Glomerular visceral epithelial cell (primary cell): ENCODE data around the gene FOXO4.

ENCODE experiments used
- DNase-seq: peaks from one replicate; pipeline ENCODE4 v3.0.0-alpha.2; 2016; ENCODE audit errors: extremely low spot score

The FOXO4 gene

GRCh38 chrX:71098951-71099506, 3.4 kb downstream of the FOXO4 start:
- DNase-seq = no peak

DNA sequence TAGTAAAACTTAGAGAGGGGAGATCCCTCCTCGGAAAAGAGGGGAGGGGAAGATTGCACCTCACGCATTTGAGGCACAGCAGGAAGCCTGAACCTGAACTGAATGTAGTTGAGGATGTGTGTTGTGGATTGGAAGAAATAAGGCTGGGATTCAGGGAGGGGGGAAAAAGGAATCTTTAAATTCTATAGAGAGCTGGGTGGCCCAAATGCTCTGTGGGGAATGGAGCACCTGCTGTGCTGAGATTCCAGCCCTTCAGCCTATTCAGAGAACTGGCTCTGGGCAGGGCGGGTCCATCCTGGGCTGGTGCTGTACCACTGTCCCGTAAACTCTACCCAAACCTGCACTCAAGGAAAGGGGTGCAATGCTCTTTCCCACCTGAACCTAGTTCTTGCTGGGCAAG, 4.1 kb downstream of the FOXO4 start:
- no peak for DNase-seq

DNA sequence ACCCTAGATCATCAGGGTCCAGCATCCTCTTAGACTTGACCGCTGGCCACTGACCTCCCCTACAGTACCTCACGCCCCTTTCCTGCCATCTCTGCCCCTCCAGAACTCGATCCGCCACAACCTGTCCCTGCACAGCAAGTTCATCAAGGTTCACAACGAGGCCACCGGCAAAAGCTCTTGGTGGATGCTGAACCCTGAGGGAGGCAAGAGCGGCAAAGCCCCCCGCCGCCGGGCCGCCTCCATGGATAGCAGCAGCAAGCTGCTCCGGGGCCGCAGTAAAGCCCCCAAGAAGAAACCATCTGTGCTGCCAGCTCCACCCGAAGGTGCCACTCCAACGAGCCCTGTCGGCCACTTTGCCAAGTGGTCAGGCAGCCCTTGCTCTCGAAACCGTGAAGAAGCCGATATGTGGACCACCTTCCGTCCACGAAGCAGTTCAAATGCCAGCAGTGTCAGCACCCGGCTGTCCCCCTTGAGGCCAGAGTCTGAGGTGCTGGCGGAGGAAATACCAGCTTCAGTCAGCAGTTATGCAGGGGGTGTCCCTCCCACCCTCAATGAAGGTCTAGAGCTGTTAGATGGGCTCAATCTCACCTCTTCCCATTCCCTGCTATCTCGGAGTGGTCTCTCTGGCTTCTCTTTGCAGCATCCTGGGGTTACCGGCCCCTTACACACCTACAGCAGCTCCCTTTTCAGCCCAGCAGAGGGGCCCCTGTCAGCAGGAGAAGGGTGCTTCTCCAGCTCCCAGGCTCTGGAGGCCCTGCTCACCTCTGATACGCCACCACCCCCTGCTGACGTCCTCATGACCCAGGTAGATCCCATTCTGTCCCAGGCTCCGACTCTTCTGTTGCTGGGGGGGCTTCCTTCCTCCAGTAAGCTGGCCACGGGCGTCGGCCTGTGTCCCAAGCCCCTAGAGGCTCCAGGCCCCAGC, 5.2 kb downstream of the FOXO4 start:
- no peak for DNase-seq

- DNase-seq = no peak
Observed at GRCh38 chrX:71102292-71102691, 6.6 kb downstream of the FOXO4 start.

DNA sequence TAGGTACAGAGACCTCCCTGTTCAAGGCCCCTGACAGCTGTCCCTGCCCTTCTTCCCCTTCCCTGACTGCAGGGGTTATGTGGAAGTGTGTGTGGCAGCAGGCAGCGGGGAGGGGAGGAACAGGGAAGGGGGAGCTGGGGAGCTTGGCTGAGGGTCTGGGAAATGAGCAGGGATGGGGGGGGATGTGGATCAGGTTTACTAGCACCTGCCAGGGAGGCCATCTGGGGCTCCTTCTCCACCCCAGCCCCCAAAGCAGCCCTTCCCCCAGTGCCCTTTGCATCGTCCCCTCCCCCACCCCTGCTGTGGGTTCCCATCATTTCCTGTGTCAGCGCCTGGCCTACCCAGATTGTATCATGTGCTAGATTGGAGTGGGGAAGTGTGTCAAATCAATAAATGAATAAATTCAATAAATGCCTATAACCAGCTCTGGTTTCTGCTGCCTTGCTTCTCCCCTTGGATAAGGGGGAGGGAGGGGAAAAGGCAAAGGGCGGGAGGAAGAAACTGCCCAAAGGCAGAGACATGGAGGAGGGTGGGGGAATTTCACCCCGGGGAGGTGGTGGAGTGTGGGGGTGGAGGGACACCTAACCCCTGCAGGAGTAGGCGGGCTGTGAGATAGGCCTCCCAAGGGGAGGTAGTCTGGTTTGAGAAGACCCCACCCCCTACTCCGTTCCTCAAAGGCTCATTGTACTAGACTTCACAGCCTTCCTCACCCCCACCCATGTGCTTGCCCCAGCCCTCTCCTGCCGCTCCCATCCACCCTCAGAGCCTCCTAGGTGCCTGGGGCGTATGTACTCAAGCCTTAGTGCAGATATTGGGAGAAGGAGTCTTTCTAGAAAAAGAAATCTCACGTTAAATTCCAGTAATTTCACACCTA, 7.7 kb downstream of the FOXO4 start:
- no peak for DNase-seq

GRCh38 chrX:71105628-71106027, 10.0 kb downstream of the FOXO4 start:
- no peak for DNase-seq

DNA sequence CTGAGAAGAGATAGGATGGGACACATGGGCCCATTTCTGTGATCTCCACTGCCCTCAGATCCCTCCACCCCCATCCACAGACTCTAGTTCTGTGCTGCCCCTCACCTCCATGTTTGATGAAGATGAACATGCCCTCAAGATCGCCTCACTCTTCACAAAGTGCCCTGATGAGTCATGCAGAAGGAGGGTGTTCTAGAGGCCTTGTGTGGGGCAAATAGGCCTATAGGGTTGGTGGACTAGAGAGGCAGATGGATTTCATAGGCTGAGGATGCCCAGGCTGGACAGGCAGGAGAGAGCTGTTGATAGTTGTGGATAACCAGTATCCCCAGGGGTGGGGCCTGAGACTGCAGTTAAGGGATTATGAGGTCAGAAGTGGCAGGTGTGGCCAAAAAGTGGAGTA, 10.8 kb downstream of the FOXO4 start, which contains the start of gene CXorf65:
TSS of gene CXorf65 (minus strand) at position 314 of the 400 bp plus-strand sequence. CDS start at position 130, 184 bp downstream.
- DNase-seq = no peak

GRCh38 chrX:71107245-71107644, 11.6 kb downstream of the FOXO4 start:
- DNase-seq = no peak

DNA sequence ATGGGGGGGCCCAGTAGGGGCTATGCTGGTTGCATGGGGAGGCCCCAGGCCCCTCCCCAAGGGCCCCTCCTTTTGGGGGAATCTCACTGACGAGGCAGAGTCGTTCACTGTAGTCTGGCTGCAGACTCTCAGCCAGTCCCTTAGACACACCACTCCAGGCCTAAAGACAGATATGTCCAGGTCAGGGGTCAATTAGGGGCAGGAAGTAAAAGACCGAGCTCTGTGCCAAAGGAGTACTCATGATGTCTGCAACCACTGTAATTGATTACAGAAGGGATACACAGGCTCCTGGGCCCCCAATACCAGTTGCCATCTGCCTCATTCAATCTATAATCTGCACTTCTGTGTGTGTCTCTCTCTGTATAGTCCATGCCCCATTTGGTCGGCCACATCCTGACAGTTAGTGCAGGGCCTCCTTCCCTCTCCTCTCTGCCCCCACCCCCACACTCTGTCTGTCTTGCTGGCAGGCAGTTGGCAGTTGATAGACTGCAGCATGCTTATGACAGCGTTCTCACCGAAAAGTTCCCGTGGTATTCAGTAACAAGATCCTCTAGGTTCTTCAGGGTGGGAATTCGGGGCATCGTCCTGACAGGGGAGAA, 12.2 kb downstream of the FOXO4 start:
- no peak for DNase-seq

GRCh38 chrX:71109051-71109450, 13.4 kb downstream of the FOXO4 start:
- DNase-seq = no peak

DNA sequence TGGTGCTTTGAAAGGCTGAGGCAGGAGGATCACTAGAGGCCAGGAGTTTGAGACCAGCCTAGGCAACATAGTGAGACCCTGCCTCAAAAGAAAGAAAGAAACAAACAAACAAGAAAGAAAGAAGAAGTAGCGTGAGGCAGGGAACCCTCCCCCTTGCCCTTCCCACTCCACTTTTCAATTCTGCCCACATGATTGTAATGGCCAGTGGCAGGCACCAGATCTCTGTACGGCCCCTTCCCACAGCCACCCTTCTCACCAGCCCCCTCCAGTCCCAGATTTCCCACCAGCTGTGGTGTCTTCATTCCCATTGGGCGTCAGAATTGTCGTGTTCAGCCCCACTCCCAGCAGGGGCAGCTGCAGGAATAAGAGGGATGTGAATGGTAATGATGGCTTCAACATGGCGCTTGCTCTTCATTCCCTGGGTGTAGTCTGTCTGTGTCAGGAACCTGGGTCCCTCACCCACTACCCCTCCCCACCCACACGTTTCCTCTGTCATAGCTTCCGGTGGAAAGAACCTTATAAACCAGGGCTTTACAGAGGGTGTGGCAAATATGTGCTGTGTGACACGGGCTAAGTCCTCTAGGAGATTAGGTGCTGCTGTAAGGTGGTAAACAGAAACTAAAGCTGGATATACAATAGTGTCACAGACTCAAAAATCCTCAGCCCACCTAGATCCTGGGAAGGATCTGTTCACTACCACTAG, 15.6 kb downstream of the FOXO4 start, which contains the start of gene IL2RG:
TSS of gene IL2RG (minus strand) at position 437 of the 703 bp plus-strand sequence. CDS start at position 399, 38 bp downstream.
- DNase-seq = no peak

DNA sequence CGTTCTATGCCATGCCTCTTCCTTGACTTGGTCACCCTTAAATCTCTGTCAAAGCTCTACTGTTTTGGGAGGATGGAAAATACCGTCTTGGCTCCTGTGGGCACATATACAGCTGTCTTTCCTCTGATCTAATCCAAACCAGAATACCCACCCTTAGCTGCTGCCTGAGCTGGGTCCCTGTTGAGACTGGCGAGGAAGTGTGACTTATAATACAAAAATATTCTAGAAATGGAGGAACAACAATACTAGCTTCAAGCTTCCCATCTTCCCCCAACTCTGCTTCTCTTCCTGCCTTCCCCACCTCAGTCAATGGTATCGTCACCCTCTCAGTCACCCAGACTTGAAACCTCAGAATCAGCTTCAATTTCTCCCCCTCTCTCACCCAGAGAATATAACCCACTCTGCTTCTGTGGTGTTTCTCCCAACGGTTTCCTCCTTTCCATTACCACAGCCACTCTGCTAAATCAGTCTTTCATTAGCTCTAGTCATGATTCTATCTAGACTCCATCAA, 16.3 kb downstream of the FOXO4 start:
- DNase-seq = no peak

GRCh38 chrX:71117358-71117757, 21.7 kb downstream of the FOXO4 start:
- DNase-seq = no peak

- DNase-seq = peak; percentile 75
Observed at GRCh38 chrX:71118032-71118984, 22.7 kb downstream of the FOXO4 start, which contains the start of gene MED12. Gene MED12 (plus strand): TSS chrX:71118596. CDS start chrX:71118755, 159 bp downstream.

- DNase-seq = no peak
Observed at GRCh38 chrX:71118985-71119535, 23.4 kb downstream of the FOXO4 start.

DNA sequence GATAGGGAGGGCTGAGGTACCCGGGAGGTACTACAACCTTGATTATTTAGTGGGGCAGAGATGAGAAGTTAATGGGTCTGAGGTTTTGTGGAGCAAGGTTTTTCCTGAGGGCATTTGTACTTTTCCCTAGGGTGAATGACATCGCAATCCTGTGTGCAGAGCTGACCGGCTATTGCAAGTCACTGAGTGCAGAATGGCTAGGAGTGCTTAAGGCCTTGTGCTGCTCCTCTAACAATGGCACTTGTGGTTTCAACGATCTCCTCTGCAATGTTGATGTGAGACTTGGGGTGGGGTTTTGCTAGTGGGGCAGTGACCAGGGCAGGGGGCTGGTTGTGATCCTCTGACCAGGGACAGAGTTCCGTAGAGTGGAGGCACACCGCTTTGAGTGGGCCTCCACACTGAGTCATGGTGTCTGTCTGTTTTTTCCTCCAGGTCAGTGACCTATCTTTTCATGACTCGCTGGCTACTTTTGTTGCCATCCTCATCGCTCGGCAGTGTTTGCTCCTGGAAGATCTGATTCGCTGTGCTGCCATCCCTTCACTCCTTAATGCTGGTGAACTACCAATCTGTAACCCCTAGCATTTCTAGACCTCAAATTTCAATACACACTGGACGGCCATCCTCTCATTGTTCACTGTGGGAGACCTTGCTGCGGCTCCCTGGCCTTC, 32.6 kb downstream of the FOXO4 start:
- peak; percentile 42 for DNase-seq

DNA sequence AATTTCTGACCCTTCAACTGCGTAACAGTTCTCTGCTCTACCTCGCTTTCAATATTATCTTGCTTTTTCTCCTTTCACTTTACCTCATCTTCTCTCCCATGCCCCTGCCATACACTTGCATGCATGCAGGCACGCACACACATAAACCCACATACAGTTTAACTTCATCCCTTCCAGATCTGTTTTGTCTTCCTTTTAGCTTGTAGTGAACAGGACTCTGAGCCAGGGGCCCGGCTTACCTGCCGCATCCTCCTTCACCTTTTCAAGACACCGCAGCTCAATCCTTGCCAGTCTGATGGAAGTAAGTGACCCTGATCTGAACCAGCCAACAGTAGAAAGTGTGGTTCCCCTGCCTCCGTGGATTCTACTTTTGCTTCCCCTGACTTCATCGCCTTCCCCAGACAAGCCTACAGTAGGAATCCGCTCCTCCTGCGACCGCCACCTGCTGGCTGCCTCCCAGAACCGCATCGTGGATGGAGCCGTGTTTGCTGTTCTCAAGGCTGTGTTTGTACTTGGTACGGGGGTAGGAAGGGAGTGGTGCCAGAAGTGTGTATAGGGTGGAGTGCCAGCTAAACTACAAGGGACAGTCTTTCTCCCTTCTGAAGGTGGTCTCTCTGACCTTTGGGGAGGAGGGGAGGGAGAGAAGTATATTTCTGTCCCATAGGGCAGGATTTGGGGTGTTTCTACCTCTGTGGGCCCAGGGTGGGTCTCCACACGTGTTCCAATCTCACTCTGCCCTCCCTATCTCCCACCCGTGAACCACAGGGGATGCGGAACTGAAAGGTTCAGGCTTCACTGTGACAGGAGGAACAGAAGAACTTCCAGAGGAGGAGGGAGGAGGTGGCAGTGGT, 33.5 kb downstream of the FOXO4 start:
- DNase-seq = peak; percentile 51

GRCh38 chrX:71131510-71131909, 35.9 kb downstream of the FOXO4 start:
- no peak for DNase-seq
